ENCODE measurements around the gene NNMT. TPM values are rescaled to one million over a fixed set of nuclear protein-coding genes. Genes with fewer than 3 reads are reported as not detected.

The NNMT gene
- 66.9 and 89.8 TPM in 2 replicates for total RNA-seq (2014; rRNA removed; shearing (Covaris generic); ENCODE audit: low replicate concordance)

DNA sequence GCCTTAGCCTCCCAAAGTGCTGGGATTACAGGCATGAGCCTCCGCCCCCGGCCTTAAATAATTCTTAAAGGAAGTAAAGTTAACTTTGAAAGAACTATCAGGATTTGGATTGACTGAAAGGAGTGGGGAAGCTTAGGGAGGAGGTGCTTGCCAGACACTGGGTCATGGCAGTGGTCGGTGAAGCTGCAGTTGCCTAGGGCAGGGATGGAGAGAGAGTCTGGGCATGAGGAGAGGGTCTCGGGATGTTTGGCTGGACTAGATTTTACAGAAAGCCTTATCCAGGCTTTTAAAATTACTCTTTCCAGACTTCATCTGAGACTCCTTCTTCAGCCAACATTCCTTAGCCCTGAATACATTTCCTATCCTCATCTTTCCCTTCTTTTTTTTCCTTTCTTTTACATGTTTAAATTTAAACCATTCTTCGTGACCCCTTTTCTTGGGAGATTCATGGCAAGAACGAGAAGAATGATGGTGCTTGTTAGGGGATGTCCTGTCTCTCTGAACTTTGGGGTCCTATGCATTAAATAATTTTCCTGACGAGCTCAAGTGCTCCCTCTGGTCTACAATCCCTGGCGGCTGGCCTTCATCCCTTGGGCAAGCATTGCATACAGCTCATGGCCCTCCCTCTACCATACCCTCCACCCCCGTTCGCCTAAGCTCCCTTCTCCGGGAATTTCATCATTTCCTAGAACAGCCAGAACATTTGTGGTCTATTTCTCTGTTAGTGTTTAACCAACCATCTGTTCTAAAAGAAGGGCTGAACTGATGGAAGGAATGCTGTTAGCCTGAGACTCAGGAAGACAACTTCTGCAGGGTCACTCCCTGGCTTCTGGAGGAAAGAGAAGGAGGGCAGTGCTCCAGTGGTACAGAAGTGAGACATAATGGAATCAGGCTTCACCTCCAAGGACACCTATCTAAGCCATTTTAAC, at the start of gene NNMT:
TSS of gene NNMT (plus strand) at position 724 of the 929 bp plus-strand sequence. CDS start at position 882, 158 bp downstream.
- in situ Hi-C loops (cut with HindIII; ENCODE audit: low pct_unique_long_range_greater_than_20kb, low sequenced_read_pairs): no loop called here
- DNase-seq (ENCODE audit: low read depth): peak; percentile 81

DNA sequence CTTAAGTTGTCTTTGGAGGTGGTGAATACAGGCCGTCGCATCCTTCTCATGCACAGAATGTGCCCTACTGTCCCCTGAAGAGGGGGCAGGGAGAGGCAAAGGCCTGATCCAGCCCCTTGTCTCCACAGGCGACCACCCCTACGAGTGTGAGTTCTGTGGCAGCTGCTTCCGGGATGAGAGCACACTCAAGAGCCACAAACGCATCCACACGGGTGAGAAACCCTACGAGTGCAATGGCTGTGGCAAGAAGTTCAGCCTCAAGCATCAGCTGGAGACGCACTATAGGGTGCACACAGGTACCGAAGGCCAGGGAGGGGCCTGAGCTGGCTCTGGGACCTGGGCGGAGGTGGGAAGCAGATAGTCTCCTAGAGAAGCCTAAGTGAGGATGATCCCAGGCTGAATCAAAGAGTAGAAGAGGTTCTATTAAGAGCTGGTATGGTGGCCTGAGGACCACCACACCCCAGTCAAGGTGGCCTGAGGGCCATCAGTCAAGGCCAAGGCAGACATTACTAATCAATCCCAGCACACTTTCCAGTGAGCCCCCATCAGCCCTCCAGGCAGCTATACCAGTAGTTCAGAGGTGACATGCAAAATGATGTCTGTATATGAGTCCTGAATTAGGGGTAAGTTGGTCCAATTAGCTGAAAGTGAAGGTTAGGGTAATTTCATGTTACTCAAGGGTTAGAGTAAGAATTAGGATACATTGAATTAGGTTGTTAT, 49.0 kb upstream of the NNMT start:
- no peak for DNase-seq (ENCODE audit: low read depth)
- in situ Hi-C loops (cut with HindIII; ENCODE audit: low pct_unique_long_range_greater_than_20kb, low sequenced_read_pairs): no loop called here

DNA sequence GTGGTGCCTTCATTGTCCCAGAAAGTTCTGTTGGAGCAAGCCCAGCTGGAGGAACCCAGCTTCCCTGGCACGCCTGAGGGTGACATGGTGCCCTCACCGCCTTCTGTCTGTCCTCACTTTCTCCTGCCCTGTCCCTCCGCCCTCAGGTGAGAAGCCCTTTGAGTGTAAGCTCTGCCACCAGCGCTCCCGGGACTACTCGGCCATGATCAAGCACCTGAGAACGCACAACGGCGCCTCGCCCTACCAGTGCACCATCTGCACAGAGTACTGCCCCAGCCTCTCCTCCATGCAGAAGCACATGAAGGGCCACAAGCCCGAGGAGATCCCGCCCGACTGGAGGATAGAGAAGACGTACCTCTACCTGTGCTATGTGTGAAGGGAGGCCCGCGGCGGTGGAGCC, 46.0 kb upstream of the NNMT start:
- DNase-seq (ENCODE audit: low read depth): no peak
- in situ Hi-C loops (cut with HindIII; ENCODE audit: low pct_unique_long_range_greater_than_20kb, low sequenced_read_pairs): no loop called here

DNA sequence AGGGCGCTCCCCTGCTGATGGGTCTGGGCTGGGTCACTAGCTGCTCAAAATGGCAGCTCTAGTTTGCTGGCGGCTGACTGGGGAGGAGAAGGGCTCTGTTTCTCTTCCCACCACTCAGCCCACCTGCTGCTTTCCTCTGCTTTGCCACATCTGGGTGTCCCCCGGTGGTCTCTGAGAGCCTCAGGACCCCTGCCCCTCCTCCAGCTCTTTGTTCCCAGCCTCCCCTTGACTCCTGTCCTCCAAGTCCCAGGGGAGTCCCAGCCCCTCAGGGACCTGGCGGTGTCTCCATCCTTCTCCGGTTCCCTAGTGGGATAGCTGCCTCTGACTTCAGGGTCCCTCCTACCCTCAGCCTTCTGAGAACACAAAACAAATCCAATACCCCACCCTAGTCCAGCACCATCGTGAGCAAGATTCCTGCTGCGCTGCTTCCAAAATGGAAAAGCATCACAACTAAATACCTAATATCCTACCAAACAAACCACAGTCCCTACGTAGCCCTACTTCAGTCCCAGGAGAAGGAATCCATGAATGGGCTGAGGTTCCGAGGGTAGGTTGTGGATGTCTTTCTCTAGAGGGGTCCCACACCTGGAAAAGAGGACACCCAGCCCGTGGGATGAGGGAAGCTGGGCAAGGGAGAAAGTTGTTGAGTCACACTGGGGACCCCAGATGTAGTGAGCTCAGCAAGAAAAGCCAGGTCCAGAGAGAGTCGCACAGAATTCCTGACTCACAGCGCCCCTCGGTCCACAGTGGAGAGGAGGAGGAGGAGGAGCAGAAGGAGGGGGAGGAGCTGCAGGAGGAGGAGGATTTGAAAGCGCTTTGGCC, 45.0 kb upstream of the NNMT start:
- in situ Hi-C loops (cut with HindIII; ENCODE audit: low pct_unique_long_range_greater_than_20kb, low sequenced_read_pairs): no loop called here
- no peak for DNase-seq (ENCODE audit: low read depth)

DNA sequence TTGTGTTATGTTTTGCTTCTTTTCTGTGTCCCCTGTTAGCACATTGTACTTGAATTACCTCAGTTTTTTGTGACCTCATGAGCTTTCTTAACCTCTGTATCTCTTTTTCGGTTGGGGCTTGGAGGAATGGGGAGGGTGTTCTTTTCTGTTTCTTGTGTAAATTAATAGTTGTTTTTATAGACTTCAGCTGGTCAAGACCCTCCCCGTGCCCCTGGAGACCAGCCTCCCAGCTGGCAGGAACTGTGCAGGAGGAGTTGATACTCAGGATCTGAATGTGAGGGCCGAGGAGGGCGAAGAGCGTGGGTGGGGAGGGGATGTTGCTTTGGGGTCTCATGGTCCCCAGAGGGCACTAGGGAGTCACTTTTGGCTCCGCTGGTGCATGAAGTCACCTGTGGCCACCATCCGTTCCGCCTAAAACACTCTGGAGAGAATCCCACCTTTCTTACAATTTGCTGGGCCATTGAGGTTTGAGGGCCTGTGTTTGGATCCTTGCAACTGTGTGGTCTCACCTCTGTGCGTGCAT, 44.3 kb upstream of the NNMT start:
- in situ Hi-C loops (cut with HindIII; ENCODE audit: low pct_unique_long_range_greater_than_20kb, low sequenced_read_pairs): no loop called here
- no peak for DNase-seq (ENCODE audit: low read depth)

DNA sequence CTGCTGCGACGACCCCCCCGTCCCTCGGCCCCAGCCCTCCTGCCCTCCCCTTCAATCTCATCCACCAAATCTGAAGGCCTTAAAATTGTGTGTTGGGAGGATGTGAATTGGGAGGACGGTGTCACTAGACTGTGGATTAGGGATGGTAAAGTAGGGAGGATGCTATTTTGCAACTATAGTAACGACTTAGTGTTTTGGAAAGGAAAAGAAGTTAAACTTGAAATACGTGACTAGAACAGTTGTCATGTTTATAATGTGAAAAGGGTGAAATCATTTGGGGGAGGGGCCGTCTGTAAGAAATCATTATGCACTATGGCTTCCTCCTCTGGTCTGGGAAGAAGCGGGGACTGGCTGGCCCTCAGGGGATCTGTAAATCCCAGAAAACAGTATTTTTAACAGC, 43.4 kb upstream of the NNMT start:
- in situ Hi-C loops (cut with HindIII; ENCODE audit: low pct_unique_long_range_greater_than_20kb, low sequenced_read_pairs): no loop called here
- no peak for DNase-seq (ENCODE audit: low read depth)

- in situ Hi-C loops (cut with HindIII; ENCODE audit: low pct_unique_long_range_greater_than_20kb, low sequenced_read_pairs): no loop called here
- no peak for DNase-seq (ENCODE audit: low read depth)
Measured at GRCh38 chr11:114253771-114254170, 42.4 kb upstream of the NNMT start.

GRCh38 chr11:114254571-114255146, 41.5 kb upstream of the NNMT start:
- in situ Hi-C loops (cut with HindIII; ENCODE audit: low pct_unique_long_range_greater_than_20kb, low sequenced_read_pairs): no loop called here
- DNase-seq (ENCODE audit: low read depth): no peak

- no peak for DNase-seq (ENCODE audit: low read depth)
- in situ Hi-C loops (cut with HindIII; ENCODE audit: low pct_unique_long_range_greater_than_20kb, low sequenced_read_pairs): no loop called here
Measured at GRCh38 chr11:114255289-114255688, 40.9 kb upstream of the NNMT start.

DNA sequence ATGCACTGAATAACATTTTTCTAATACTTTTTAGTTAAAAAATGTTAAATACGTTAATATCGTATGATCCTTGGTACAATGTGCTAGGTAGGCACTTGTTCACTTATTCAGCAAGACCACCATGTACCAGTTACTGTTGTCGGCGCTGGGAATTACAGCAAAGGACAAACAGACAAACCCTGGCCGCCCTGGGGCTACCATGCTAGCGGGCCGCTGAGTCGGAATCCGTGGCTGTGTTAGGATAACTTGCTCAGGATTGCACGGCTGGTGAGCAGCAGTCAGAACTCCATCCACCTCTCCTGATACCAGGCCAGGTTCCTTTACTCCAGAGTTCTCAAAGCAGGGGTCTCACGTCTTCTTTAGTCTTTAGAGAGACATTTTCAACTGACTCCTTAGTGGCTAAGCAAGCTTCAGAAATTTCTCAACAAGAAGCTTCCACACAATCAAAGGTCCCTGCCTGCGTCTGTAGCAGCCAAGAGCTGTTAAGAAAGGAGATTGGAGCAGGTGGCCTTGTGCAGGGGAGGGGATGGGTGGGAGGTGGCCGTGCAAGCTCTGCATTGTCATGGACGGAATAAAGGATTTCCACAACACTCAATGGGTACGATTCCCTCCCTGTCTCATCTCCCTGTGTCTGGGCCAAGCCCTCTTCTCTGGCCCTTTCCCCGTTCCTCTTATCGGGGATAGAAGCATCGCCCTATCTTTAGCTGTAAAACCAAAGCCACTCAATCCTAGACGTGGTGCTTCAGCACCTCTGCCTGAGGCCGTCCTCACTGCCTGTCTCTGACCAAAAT, 39.8 kb upstream of the NNMT start:
- DNase-seq (ENCODE audit: low read depth): no peak
- in situ Hi-C loops (cut with HindIII; ENCODE audit: low pct_unique_long_range_greater_than_20kb, low sequenced_read_pairs): no loop called here

GRCh38 chr11:114256967-114257286, 39.3 kb upstream of the NNMT start:
- no peak for DNase-seq (ENCODE audit: low read depth)
- in situ Hi-C loops (cut with HindIII; ENCODE audit: low pct_unique_long_range_greater_than_20kb, low sequenced_read_pairs): no loop called here

- in situ Hi-C loops (cut with HindIII; ENCODE audit: low pct_unique_long_range_greater_than_20kb, low sequenced_read_pairs): no loop called here
- DNase-seq (ENCODE audit: low read depth): no peak
Measured at GRCh38 chr11:114257621-114258558, 38.3 kb upstream of the NNMT start.

GRCh38 chr11:114258696-114259095, 37.5 kb upstream of the NNMT start:
- no peak for DNase-seq (ENCODE audit: low read depth)

GRCh38 chr11:114259124-114259526, 37.1 kb upstream of the NNMT start:
- no peak for DNase-seq (ENCODE audit: low read depth)
- in situ Hi-C loops (cut with HindIII; ENCODE audit: low pct_unique_long_range_greater_than_20kb, low sequenced_read_pairs): no loop called here

More at GRCh38 chr11:114258696-114259095, 37.5 kb upstream of the NNMT start:
- in situ Hi-C loops (cut with HindIII; ENCODE audit: low pct_unique_long_range_greater_than_20kb, low sequenced_read_pairs): no loop called here

GRCh38 chr11:114259551-114259983, 36.6 kb upstream of the NNMT start:
- in situ Hi-C loops (cut with HindIII; ENCODE audit: low pct_unique_long_range_greater_than_20kb, low sequenced_read_pairs): no loop called here
- no peak for DNase-seq (ENCODE audit: low read depth)

DNA sequence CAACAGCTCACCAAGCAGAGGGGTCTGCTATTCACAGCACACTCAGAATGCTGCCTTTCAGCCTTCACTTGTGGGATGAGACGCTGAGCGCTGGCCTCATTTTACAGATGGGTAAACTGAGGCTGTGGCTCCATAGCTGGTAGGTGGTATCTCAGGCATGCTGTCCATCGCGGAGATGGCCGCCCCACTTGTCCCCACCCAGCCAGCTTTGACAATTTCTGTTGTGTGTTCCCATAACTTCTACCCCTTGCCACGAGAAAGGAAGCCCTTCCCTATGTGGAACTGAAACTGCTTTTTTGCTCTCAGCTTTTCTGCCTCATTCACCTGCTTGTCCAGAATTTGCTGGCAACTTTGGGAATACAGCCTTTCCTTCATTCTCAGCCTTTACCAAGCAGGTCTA, 36.1 kb upstream of the NNMT start:
- DNase-seq (ENCODE audit: low read depth): no peak
- in situ Hi-C loops (cut with HindIII; ENCODE audit: low pct_unique_long_range_greater_than_20kb, low sequenced_read_pairs): no loop called here

All from Caki2 (cell line).